ENCODE measurements around the gene TUBGCP2. TPM values are rescaled to one million over a fixed set of nuclear protein-coding genes. Genes with fewer than 3 reads are reported as not detected.

The TUBGCP2 gene
- total and polyA plus RNA-seq, 9 of the 15 experiments (the other 6 are each of a cell fraction or from before 2014, with no cell fraction given), result 4.3 to 56.6 (median 28.4) TPM

- H3K36me3 ChIP-seq (ENCODE audit: control insufficient read depth, insufficient read depth, low read length), result peaks cover 23% of the 10 kb centered on the region; the same call in 2 of the 3 replicates
- no peaks in the 10 kb centered on the region for H3K27me3 ChIP-seq (ENCODE audit: control insufficient read depth in 2 of 2, insufficient read depth in 2 of 2, low read length in 2 of 2)
- no peaks in the 10 kb centered on the region for H3K9me3 ChIP-seq (replicated peaks; ENCODE audit: control insufficient read depth, insufficient read depth, low read depth, low read length)
- 62% methylated on average over 5 of the region's 5 CpGs for WGBS (ENCODE audit: insufficient coverage, low coverage, missing lambda C conversion rate)
- peaks cover 0 to 32% of the 10 kb centered on the region in 2 experiments; a peak in 4 of 5 replicates for H3K4me1 ChIP-seq (replicated peaks in 1 of 2; ENCODE audit: control insufficient read depth in 2 of 2, insufficient read depth in 2 of 2, low read length in 2 of 2)
- in situ Hi-C loops (cut with MboI) (no loop called here), intact Hi-C loops (cut with micrococcal nuclease) (no loop called here)
- no peak overlapping the region for H3K27ac ChIP-seq (ENCODE audit: extremely low read depth, low read depth, low read length)
- no peak overlapping the region for H3K9ac ChIP-seq (ENCODE audit: insufficient read depth in 1 of 2, low read depth in 2 of 2, low read length in 2 of 2)
- no peaks in the 10 kb centered on the region for H3K9me1 ChIP-seq (ENCODE audit: control insufficient read depth, insufficient read depth, low read length)
- no peak overlapping the region for H3K4me3 ChIP-seq
- H4K20me1 ChIP-seq (replicated peaks; ENCODE audit: control insufficient read depth, insufficient read depth, low read length), result no peaks in the 10 kb centered on the region
- ChIA-PET POLR2A (interaction anchor here (0.6 kb wide), 2 partner anchors 8 to 392 kb away, joined by 3 read pairs; no protein-coding TSS in a partner anchor), CTCF (ENCODE audit: low intra/inter-chr PET ratio) (no interaction called here)
- H3K79me2 ChIP-seq (ENCODE audit: control insufficient read depth, insufficient read depth, low read length), result no peaks in the 10 kb centered on the region
- no TSS peak for BruUV-seq (replicated peaks)
- ATAC-seq (peak; percentile 20; the same call in 1 of the 3 replicates), FAIRE-seq (peak; percentile 79), DNase-seq (ENCODE audit: extremely low read depth in 1 of 4, low spot score in 3 of 4) (no peak)
- H2AFZ ChIP-seq (ENCODE audit: low read depth, low read length), result no peak overlapping the region
- TF ChIP-seq CREM (IDR thresholded peaks at IDR 0.05; ENCODE audit: low read depth), result no peak
- no peak for TF ChIP-seq ZZZ3 (IDR thresholded peaks at IDR 0.05)
- TF ChIP-seq SRSF7 (optimal IDR thresholded peaks at IDR 0.05; ENCODE audit: low read depth, low read length), result no peak
- TF ChIP-seq HOMEZ (CRISPR knock-in tag; IDR thresholded peaks at IDR 0.05), result no peak
- 0 out of 2 replicates have a peak, but pooled peaks have one; percentile 13 for TF ChIP-seq ZNF316 (IDR thresholded peaks at IDR 0.05)
- no peak for TF ChIP-seq CHD1 (IDR thresholded peaks at IDR 0.05; ENCODE audit: low read length)
- TF ChIP-seq ILF3 (IDR thresholded peaks at IDR 0.05; ENCODE audit: borderline replicate concordance), result no peak
- TF ChIP-seq NFYB (IDR thresholded peaks at IDR 0.05; ENCODE audit: extremely low read depth, insufficient read length), result peak; percentile 7
- TF ChIP-seq STAT5B (CRISPR knock-in tag; IDR thresholded peaks at IDR 0.05), result no peak
- no peak overlapping the region for H3K4me2 ChIP-seq (ENCODE audit: insufficient read depth, low read length)
Observed at GRCh38 chr10:133315847-133316246, 7.2 kb upstream of the TUBGCP2 start.
